ENCODE measurements around the gene SLC4A7. TPM values are rescaled to one million over a fixed set of nuclear protein-coding genes. Genes with fewer than 3 reads are reported as not detected.

SLC4A7 gene
- polyA plus RNA-seq, 1 donor (not counting 4 experiments of a cell fraction or from before 2014, with no cell fraction given), result 28.5 TPM

DNA sequence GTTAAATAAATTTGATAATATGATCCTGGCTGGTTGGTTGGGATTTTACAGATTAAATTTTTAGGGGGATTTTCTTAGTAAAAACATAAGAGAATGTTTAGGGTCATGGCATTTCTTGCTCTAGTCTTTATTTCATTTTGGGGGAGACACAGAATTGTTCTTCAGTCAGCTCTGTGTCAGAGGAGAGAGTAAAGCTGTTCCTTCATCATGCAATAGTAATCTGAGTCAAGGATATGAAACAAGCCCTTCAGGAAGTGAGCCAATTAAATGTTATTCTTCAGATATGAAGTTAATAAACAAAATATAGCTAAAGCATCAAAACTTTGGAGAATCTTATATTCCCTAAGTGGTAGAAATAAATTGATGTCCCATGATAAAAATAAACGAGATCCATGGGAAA, 22.9 kb upstream of the SLC4A7 start:
- Histone ChIP-seq H2AFZ (ENCODE audit: control insufficient read depth, low read length) (no peak overlapping the region), H3K4me1 (ENCODE audit: control insufficient read depth, extremely low read depth, insufficient read depth, low read length) (peaks cover 18% of the 10 kb centered on the region), H4K20me1 (ENCODE audit: control insufficient read depth, extremely low read depth, insufficient read depth, low read length) (no peaks in the 10 kb centered on the region), H3K79me2 (ENCODE audit: control insufficient read depth, insufficient read depth, low read length) (no peaks in the 10 kb centered on the region), H3K36me3 (ENCODE audit: control insufficient read depth in 2 of 2, extremely low read depth in 1 of 2, insufficient read depth in 2 of 2, low read length in 2 of 2) (no peaks in the 10 kb centered on the region), H3K9ac (ENCODE audit: control insufficient read depth, extremely low read depth, insufficient read depth, low read length) (no peak overlapping the region), H3K4me3 (ENCODE audit: control insufficient read depth in 2 of 3, extremely low read depth in 1 of 3, insufficient read depth in 2 of 3, low read depth in 1 of 3, low read length in 3 of 3) (no peak overlapping the region), H3K4me2 (ENCODE audit: control insufficient read depth, extremely low read depth, insufficient read depth, low read depth, low read length) (peak overlapping the region; percentile 1), H3K27ac (ENCODE audit: control insufficient read depth, insufficient read depth, low read length) (peak overlapping the region; percentile 0), H3K9me3 (ENCODE audit: control insufficient read depth, low read depth, low read length) (no peaks in the 10 kb centered on the region), H3K9me1 (ENCODE audit: control insufficient read depth, extremely low read depth, insufficient read depth, low read length) (no peaks in the 10 kb centered on the region), H3K27me3 (ENCODE audit: control insufficient read depth, extremely low read depth, insufficient read depth, low read length) (no peaks in the 10 kb centered on the region)
- TF ChIP-seq, protein P1, sequence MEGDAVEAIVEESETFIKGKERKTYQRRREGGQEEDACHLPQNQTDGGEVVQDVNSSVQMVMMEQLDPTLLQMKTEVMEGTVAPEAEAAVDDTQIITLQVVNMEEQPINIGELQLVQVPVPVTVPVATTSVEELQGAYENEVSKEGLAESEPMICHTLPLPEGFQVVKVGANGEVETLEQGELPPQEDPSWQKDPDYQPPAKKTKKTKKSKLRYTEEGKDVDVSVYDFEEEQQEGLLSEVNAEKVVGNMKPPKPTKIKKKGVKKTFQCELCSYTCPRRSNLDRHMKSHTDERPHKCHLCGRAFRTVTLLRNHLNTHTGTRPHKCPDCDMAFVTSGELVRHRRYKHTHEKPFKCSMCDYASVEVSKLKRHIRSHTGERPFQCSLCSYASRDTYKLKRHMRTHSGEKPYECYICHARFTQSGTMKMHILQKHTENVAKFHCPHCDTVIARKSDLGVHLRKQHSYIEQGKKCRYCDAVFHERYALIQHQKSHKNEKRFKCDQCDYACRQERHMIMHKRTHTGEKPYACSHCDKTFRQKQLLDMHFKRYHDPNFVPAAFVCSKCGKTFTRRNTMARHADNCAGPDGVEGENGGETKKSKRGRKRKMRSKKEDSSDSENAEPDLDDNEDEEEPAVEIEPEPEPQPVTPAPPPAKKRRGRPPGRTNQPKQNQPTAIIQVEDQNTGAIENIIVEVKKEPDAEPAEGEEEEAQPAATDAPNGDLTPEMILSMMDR (optimal IDR thresholded peaks at IDR 0.05 in 1 of 3, IDR thresholded peaks at IDR 0.05 in 1 of 3, conservative IDR thresholded peaks at IDR 0.05 in 1 of 3; ENCODE audit: extremely low read depth in 1 of 3, insufficient read depth in 2 of 3, low read length in 3 of 3), result no peak
- no peak for FAIRE-seq
- dilution Hi-C loops (cut with MboI; ENCODE audit: extremely low pct_ligation_motif_present, low sequenced_read_pairs), result no loop called here
- DNase-seq (ENCODE audit: low read depth, low spot score), result no peak

DNA sequence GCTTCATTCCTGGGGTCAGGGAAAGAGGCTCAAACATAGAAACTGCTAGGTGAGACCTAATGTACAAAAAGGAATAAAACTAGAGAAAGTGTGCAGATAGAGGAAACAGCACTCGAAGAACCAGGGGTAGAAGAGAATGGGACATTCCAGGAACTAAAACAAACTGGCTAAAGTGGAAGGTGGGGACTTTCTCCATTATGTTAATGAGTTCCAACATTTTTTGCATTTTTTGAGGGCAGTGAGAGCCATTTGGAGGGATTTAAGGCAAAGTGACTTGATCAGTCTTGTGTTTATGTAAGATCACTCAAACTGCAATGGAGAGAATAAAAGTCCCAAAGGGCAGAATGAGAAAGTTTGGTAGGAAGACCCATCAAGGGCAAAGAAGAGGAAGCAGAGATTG, 20.6 kb upstream of the SLC4A7 start:
- Histone ChIP-seq H3K4me2 (ENCODE audit: control insufficient read depth, extremely low read depth, insufficient read depth, low read depth, low read length) (no peak overlapping the region), H3K27me3 (ENCODE audit: control insufficient read depth, extremely low read depth, insufficient read depth, low read length) (no peaks in the 10 kb centered on the region), H4K20me1 (ENCODE audit: control insufficient read depth, extremely low read depth, insufficient read depth, low read length) (no peaks in the 10 kb centered on the region), H3K27ac (ENCODE audit: control insufficient read depth, insufficient read depth, low read length) (no peak overlapping the region), H3K4me3 (ENCODE audit: control insufficient read depth in 2 of 3, extremely low read depth in 1 of 3, insufficient read depth in 2 of 3, low read depth in 1 of 3, low read length in 3 of 3) (no peak overlapping the region), H3K9me1 (ENCODE audit: control insufficient read depth, extremely low read depth, insufficient read depth, low read length) (no peaks in the 10 kb centered on the region), H3K9ac (ENCODE audit: control insufficient read depth, extremely low read depth, insufficient read depth, low read length) (no peak overlapping the region), H3K4me1 (ENCODE audit: control insufficient read depth, extremely low read depth, insufficient read depth, low read length) (peaks cover 18% of the 10 kb centered on the region), H3K9me3 (ENCODE audit: control insufficient read depth, low read depth, low read length) (no peaks in the 10 kb centered on the region), H3K36me3 (ENCODE audit: control insufficient read depth in 2 of 2, extremely low read depth in 1 of 2, insufficient read depth in 2 of 2, low read length in 2 of 2) (no peaks in the 10 kb centered on the region), H2AFZ (ENCODE audit: control insufficient read depth, low read length) (no peak overlapping the region), H3K79me2 (ENCODE audit: control insufficient read depth, insufficient read depth, low read length) (no peaks in the 10 kb centered on the region)
- dilution Hi-C loops (cut with MboI; ENCODE audit: extremely low pct_ligation_motif_present, low sequenced_read_pairs), result no loop called here
- TF ChIP-seq EZH2 (IDR thresholded peaks at IDR 0.05; ENCODE audit: low read length), result no peak
- TF ChIP-seq, protein P1 (optimal IDR thresholded peaks at IDR 0.05 in 1 of 3, IDR thresholded peaks at IDR 0.05 in 1 of 3, conservative IDR thresholded peaks at IDR 0.05 in 1 of 3; ENCODE audit: extremely low read depth in 1 of 3, insufficient read depth in 2 of 3, low read length in 3 of 3), result no peak
- DNase-seq (ENCODE audit: low read depth, low spot score) (no peak), FAIRE-seq (no peak)

All from keratinocyte (primary cell).